SK-N-SH treated with all-trans-retinoic acid at 6 μM for 48 hours (cell line): ENCODE measurements around the gene ANKRD40CL.

ENCODE experiments used
- ARNTL ChIP-seq: fragments of 450-650 bp; formaldehyde crosslinking; IDR thresholded peaks from 2 replicates; pipeline ENCODE4 v1.5.0; 2020; ENCODE audit warnings: low read depth, mild to moderate bottlenecking, moderate library complexity, borderline replicate concordance
- GLIS3 ChIP-seq: fragments of 250-450 bp; sonication (Bioruptor Pico); IDR thresholded peaks from 2 replicates; pipeline ENCODE4 v1.5.0; 2020; ENCODE audit warnings: mild to moderate bottlenecking, moderate library complexity
- OSR1 ChIP-seq: fragments of 250-450 bp; sonication (Bioruptor Pico); IDR thresholded peaks from 2 replicates; pipeline ENCODE4 v1.8.0; 2022; ENCODE audit warnings: moderate library complexity, mild to moderate bottlenecking, inconsistent platforms
- PPARA ChIP-seq: fragments of 250-450 bp; sonication (Bioruptor Pico); IDR thresholded peaks from 2 replicates; pipeline ENCODE4 v1.5.0; 2020; ENCODE audit warnings: mild to moderate bottlenecking, borderline replicate concordance
- RARB ChIP-seq: fragments of 250-450 bp; sonication (Bioruptor Pico); IDR thresholded peaks from 2 replicates; pipeline ENCODE4 v1.8.0; 2021; ENCODE audit warnings: mild to moderate bottlenecking, moderate library complexity
- SNAI2 ChIP-seq: fragments of 250-450 bp; sonication (Bioruptor Pico); IDR thresholded peaks from 2 replicates; pipeline ENCODE4 v1.5.0; 2020; ENCODE audit warnings: mild to moderate bottlenecking, moderate library complexity
- TCF4 ChIP-seq: fragments of 250-450 bp; sonication (Bioruptor Pico); IDR thresholded peaks from 2 replicates; pipeline ENCODE4 v1.8.0; 2021; ENCODE audit warnings: mild to moderate bottlenecking, moderate library complexity, borderline replicate concordance
- ZFP30 ChIP-seq: fragments of 450-650 bp; formaldehyde crosslinking; IDR thresholded peaks from 2 replicates; pipeline ENCODE4 v1.5.0; 2022; ENCODE audit warnings: mild to moderate bottlenecking, moderate library complexity
- ZNF8 ChIP-seq: fragments of 450-650 bp; formaldehyde crosslinking; IDR thresholded peaks from 2 replicates; pipeline ENCODE4 v1.5.0; 2020; ENCODE audit warnings: mild to moderate bottlenecking, moderate library complexity
- TF ChIP-seq, protein P1 (sequence below): fragments of 250-450 bp; sonication (Bioruptor Pico); IDR thresholded peaks from 2 replicates; pipeline ENCODE4 v1.5.0; 2020; ENCODE audit warnings: mild to moderate bottlenecking, moderate library complexity
- TF ChIP-seq, protein P2 (sequence below): fragments of 250-450 bp; sonication (Bioruptor Pico); IDR thresholded peaks from 2 replicates; pipeline ENCODE4 v1.5.1; 2021; ENCODE audit warnings: mild to moderate bottlenecking, moderate library complexity
- TF ChIP-seq, protein P3 (sequence below): fragments of 250-450 bp; sonication (Bioruptor Pico); IDR thresholded peaks from 2 replicates; pipeline ENCODE4 v1.8.0; 2021; ENCODE audit warnings: low read depth, mild to moderate bottlenecking, moderate library complexity, borderline replicate concordance
- TF ChIP-seq, protein P4 (sequence below): fragments of 250-450 bp; sonication (Bioruptor Pico); IDR thresholded peaks from 2 replicates; pipeline ENCODE4 v1.8.0; 2020; ENCODE audit warnings: mild to moderate bottlenecking, moderate library complexity, borderline replicate concordance
- TF ChIP-seq, protein P5 (sequence below): fragments of 250-450 bp; sonication (Bioruptor Pico); IDR thresholded peaks from 2 replicates; pipeline ENCODE4 v1.5.1; 2020; ENCODE audit warnings: low read depth, mild to moderate bottlenecking, moderate library complexity

DNA sequence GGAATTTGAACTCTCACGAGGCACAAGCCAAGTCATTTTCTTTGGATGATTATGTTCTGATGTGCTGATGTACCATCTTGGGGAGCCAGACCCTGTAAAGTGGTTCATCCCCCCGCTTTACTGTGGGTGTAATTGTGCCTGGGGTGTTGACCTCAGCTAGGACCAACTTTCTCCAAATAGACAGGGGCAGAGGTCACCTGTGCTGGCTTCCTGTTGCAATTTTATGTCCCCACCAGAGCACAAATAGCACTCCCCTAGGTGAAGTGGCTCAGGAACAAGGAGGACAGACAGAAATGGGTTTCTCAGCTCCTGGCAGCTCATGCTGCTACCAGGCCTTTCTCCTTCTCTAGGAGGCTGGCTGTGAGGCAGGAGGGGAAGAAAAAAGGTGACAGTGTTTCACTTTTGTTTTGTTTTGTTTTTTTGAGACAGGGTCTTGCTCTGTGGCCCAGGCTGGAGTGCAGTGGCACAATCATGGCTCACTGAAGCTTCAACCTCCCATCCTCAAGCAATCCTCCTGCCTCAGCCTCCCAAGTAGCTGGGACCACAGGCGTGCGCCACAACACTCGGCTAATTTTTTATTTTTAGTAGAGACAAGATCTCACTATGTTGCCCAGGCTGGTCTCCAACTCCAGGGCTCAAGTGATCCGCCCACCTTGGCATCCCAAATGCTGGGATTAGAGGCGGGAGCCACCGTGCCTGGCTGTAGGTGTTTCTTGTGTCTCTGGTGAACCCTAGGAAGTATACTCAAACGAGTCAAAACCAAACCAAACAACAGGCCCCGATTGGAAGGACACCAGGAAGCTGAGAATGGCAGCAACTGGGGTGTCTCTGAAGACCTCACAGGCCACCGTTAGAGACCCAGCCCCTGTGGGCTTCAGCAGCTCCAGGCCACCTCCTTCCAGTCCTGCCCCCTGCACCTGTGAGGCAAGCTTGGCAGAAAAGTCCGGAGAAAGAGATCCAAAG is 35.6 kb upstream of the ANKRD40CL start:
- TF ChIP-seq RARB (CRISPR knock-in tag) (no peak), SNAI2 (CRISPR knock-in tag) (no peak), GLIS3 (no peak), ARNTL (no peak), ZNF8 (CRISPR knock-in tag) (no peak), OSR1 (CRISPR knock-in tag) (no peak), TCF4 (CRISPR knock-in tag) (no peak), ZFP30 (CRISPR knock-in tag) (no peak), PPARA (CRISPR knock-in tag) (no peak)
- TF ChIP-seq, protein P1, sequence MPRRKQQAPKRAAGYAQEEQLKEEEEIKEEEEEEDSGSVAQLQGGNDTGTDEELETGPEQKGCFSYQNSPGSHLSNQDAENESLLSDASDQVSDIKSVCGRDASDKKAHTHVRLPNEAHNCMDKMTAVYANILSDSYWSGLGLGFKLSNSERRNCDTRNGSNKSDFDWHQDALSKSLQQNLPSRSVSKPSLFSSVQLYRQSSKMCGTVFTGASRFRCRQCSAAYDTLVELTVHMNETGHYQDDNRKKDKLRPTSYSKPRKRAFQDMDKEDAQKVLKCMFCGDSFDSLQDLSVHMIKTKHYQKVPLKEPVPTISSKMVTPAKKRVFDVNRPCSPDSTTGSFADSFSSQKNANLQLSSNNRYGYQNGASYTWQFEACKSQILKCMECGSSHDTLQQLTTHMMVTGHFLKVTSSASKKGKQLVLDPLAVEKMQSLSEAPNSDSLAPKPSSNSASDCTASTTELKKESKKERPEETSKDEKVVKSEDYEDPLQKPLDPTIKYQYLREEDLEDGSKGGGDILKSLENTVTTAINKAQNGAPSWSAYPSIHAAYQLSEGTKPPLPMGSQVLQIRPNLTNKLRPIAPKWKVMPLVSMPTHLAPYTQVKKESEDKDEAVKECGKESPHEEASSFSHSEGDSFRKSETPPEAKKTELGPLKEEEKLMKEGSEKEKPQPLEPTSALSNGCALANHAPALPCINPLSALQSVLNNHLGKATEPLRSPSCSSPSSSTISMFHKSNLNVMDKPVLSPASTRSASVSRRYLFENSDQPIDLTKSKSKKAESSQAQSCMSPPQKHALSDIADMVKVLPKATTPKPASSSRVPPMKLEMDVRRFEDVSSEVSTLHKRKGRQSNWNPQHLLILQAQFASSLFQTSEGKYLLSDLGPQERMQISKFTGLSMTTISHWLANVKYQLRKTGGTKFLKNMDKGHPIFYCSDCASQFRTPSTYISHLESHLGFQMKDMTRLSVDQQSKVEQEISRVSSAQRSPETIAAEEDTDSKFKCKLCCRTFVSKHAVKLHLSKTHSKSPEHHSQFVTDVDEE (CRISPR knock-in tag) = no peak
- TF ChIP-seq, protein P2, sequence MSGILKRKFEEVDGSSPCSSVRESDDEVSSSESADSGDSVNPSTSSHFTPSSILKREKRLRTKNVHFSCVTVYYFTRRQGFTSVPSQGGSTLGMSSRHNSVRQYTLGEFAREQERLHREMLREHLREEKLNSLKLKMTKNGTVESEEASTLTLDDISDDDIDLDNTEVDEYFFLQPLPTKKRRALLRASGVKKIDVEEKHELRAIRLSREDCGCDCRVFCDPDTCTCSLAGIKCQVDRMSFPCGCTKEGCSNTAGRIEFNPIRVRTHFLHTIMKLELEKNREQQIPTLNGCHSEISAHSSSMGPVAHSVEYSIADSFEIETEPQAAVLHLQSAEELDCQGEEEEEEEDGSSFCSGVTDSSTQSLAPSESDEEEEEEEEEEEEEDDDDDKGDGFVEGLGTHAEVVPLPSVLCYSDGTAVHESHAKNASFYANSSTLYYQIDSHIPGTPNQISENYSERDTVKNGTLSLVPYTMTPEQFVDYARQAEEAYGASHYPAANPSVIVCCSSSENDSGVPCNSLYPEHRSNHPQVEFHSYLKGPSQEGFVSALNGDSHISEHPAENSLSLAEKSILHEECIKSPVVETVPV (CRISPR knock-in tag) = no peak
- TF ChIP-seq, protein P3, sequence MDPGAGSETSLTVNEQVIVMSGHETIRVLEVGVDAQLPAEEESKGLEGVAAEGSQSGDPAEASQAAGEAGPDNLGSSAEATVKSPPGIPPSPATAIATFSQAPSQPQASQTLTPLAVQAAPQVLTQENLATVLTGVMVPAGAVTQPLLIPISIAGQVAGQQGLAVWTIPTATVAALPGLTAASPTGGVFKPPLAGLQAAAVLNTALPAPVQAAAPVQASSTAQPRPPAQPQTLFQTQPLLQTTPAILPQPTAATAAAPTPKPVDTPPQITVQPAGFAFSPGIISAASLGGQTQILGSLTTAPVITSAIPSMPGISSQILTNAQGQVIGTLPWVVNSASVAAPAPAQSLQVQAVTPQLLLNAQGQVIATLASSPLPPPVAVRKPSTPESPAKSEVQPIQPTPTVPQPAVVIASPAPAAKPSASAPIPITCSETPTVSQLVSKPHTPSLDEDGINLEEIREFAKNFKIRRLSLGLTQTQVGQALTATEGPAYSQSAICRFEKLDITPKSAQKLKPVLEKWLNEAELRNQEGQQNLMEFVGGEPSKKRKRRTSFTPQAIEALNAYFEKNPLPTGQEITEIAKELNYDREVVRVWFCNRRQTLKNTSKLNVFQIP = no peak
- TF ChIP-seq, protein P4, sequence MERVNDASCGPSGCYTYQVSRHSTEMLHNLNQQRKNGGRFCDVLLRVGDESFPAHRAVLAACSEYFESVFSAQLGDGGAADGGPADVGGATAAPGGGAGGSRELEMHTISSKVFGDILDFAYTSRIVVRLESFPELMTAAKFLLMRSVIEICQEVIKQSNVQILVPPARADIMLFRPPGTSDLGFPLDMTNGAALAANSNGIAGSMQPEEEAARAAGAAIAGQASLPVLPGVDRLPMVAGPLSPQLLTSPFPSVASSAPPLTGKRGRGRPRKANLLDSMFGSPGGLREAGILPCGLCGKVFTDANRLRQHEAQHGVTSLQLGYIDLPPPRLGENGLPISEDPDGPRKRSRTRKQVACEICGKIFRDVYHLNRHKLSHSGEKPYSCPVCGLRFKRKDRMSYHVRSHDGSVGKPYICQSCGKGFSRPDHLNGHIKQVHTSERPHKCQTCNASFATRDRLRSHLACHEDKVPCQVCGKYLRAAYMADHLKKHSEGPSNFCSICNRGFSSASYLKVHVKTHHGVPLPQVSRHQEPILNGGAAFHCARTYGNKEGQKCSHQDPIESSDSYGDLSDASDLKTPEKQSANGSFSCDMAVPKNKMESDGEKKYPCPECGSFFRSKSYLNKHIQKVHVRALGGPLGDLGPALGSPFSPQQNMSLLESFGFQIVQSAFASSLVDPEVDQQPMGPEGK (CRISPR knock-in tag) = no peak
- TF ChIP-seq, protein P5, sequence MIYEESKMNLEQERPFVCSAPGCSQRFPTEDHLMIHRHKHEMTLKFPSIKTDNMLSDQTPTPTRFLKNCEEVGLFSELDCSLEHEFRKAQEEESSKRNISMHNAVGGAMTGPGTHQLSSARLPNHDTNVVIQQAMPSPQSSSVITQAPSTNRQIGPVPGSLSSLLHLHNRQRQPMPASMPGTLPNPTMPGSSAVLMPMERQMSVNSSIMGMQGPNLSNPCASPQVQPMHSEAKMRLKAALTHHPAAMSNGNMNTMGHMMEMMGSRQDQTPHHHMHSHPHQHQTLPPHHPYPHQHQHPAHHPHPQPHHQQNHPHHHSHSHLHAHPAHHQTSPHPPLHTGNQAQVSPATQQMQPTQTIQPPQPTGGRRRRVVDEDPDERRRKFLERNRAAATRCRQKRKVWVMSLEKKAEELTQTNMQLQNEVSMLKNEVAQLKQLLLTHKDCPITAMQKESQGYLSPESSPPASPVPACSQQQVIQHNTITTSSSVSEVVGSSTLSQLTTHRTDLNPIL (CRISPR knock-in tag) = no peak
